ENCODE results near the gene SCTR.
A peak's percentile ranks its signal among the peaks of the same experiment; 100 is the strongest.

Gene SCTR

DNA sequence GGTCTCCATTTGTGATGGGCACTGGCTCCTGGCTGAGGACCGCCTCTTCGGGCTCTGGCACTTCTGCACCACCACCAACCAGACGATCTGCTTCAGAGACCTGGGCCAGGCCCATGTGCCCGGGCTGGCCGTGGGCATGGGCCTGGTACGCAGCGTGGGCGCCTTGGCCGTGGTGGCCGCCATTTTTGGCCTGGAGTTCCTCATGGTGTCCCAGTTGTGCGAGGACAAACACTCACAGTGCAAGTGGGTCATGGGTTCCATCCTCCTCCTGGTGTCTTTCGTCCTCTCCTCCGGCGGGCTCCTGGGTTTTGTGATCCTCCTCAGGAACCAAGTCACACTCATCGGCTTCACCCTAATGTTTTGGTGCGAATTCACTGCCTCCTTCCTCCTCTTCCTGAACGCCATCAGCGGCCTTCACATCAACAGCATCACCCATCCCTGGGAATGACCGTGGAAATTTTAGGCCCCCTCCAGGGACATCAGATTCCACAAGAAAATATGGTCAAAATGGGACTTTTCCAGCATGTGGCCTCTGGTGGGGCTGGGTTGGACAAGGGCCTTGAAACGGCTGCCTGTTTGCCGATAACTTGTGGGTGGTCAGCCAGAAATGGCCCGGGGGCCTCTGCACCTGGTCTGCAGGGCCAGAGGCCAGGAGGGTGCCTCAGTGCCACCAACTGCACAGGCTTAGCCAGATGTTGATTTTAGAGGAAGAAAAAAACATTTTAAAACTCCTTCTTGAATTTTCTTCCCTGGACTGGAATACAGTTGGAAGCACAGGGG lies 87.1 kb downstream of the SCTR start:
- Mint-ChIP-seq H3K4me1 (peaks cover 4% of the 10 kb centered on the region), H3K27me3 (peaks cover 13% of the 10 kb centered on the region), H3K36me3 (no peaks in the 10 kb centered on the region), H3K27ac (no peak overlapping the region), H3K9me3 (no peaks in the 10 kb centered on the region), H3K4me3 (no peak overlapping the region)

DNA sequence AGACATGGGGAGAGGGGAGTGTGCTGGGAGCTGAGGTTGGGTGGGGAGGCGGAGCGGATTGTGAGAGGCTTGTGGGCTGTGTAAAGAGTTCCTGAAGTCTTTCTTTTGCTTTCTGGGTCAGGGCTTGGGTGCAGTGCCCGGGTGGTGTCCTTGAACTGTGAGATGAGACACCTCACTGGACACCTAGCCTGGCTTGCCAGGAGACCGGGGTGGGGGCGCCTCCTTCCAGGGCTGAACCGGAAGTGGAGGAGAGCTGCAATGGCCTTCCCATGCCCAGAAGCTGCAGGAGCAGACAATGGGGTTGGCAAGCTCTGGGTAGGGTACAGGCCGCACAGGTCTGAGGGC lies 88.4 kb downstream of the SCTR start:
- peaks cover 19% of the 10 kb centered on the region for H3K27me3 Mint-ChIP-seq
- no peaks in the 10 kb centered on the region for H3K9me3 Mint-ChIP-seq
- peaks cover 7% of the 10 kb centered on the region for H3K4me1 Mint-ChIP-seq

DNA sequence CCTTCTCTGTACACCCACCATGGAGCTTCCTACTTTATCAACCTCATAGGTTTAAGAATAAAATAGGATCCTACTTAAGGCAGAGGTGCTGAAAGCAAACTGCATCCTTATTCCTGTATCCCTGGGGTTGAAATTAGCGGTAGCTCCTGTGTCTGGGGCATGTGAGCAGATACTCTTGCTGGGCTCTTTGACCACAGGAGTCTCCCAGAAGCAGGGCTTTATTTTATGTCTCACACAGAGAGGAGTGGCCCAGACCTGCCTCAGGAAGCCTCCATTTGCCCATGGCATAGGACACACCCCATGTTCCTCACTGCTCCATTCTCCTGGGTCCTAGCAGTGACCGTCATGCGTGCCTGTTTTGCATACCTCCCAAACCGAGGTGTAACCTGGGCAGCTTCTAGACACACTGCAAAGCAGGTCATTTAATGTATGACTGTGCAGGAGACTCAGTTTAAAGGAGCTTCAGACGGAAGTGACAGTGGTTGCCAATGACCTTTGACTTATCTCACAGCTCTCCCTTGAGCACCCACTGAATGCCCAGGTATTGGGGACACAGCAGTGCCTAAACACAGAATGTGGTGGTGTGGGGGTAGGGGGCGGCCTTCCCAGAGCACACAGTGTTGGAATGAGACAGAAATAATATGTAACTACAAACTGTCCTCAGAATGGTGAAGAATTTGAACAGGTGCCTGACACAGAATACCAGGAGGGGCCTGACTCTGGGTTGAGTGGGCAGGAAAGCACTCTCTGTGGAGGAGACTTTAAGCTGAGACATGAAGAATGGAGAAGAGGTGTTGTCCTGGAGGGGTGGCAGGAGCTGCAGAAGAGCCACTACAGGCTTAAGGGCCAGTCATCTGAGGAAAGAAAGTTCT lies 89.0 kb downstream of the SCTR start:
- Mint-ChIP-seq H3K27ac (no peak overlapping the region), H3K4me3 (no peak overlapping the region), H3K9me3 (no peaks in the 10 kb centered on the region), H3K4me1 (peaks cover 7% of the 10 kb centered on the region), H3K27me3 (peaks cover 24% of the 10 kb centered on the region), H3K36me3 (no peaks in the 10 kb centered on the region)

More for the DNA sequence above, 88.4 kb downstream of the SCTR start:
- H3K4me3 Mint-ChIP-seq = no peak overlapping the region
- no peaks in the 10 kb centered on the region for H3K36me3 Mint-ChIP-seq
- no peak overlapping the region for H3K27ac Mint-ChIP-seq

DNA sequence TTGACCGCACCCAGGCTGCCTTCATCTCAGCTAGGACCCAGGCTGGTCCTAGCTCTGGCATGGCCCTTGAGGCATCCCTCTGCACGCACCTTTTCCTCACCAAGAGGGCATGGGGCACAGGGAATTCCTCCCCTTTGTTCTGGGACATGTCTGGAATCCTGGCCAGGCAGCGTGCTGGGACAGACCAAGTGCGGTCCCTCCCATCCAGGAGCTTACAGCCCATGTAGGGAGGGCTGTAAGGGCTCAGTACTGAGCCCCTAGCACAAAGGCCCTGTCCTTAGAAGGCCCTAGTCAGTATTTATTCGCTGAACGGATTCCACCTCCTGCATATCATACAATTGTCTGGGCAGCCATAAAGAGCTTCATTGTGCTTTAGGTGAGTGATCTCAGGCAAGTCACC lies 89.6 kb downstream of the SCTR start:
- H3K27ac Mint-ChIP-seq = no peak overlapping the region
- H3K4me1 Mint-ChIP-seq = peaks cover 7% of the 10 kb centered on the region
- no peaks in the 10 kb centered on the region for H3K36me3 Mint-ChIP-seq
- H3K27me3 Mint-ChIP-seq = peaks cover 26% of the 10 kb centered on the region
- no peaks in the 10 kb centered on the region for H3K9me3 Mint-ChIP-seq
- no peak overlapping the region for H3K4me3 Mint-ChIP-seq

DNA sequence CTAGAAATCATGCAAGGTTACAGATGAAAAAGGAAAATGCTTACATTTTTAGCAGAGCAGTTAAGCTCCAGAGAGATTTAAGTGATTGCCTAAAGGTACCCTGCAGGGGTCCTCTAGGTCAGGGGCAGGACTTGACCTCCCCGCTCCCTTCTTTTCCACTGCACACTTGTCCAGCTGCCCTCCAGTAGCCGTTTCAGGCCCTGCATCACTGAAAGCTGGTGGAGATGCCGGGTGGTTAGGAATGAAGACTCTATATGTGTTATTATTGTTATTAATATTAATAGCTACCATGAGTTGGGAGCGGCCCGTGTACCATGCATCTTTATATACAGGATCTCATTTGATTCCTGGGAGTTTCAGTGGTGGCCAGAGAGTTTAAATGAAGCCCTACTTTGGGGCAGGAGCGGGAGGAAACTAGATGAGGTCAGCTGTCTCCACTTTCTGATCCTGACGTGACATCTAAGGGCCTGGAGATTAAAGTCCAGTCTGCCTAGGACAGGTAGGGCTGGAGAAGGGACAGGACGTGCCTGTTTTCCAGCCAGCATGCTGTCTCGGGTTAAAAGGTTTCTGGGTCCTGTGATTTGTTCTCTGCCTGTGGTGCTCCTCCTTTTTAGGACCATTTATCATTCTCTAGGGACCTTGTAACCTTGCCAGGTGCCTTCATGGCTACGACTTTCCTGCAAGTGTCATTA lies 90.5 kb downstream of the SCTR start:
- Mint-ChIP-seq H3K27me3 (peaks cover 33% of the 10 kb centered on the region), H3K4me3 (no peak overlapping the region), H3K36me3 (no peaks in the 10 kb centered on the region), H3K27ac (no peak overlapping the region), H3K4me1 (peaks cover 7% of the 10 kb centered on the region), H3K9me3 (no peaks in the 10 kb centered on the region)

DNA sequence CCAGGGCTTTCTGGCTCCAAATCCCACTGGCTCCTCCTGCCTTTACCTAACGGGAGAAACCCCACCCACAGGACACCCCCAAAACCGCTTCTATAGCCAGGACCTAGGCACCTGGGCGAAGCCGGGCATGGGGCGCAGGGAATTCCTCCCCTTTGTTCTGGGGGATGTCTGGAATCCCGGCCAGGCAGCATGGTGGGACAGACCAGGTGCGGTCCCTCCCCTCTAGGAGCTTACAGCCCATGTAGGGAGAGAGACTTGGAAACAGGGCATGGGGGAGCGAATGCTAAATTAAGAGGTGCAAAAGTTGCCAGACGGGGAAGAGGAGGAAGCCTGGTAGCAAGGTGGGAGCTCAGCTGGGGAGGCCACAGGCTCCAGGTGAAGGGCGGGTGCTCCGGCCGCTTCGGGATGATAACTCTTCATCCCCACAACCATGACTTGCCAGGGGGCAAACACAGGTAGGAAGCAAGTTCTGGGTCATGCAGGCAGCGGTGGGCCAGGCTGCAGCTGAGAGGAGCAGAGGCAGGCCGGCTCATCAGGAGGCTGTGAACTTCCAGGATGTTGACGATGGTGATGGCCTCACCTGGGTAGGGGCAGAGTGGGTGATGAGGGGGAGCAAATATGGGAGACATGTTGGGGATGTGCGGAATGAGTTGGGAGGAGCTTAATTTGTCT lies 91.3 kb downstream of the SCTR start:
- H3K4me3 Mint-ChIP-seq = no peak overlapping the region

DNA sequence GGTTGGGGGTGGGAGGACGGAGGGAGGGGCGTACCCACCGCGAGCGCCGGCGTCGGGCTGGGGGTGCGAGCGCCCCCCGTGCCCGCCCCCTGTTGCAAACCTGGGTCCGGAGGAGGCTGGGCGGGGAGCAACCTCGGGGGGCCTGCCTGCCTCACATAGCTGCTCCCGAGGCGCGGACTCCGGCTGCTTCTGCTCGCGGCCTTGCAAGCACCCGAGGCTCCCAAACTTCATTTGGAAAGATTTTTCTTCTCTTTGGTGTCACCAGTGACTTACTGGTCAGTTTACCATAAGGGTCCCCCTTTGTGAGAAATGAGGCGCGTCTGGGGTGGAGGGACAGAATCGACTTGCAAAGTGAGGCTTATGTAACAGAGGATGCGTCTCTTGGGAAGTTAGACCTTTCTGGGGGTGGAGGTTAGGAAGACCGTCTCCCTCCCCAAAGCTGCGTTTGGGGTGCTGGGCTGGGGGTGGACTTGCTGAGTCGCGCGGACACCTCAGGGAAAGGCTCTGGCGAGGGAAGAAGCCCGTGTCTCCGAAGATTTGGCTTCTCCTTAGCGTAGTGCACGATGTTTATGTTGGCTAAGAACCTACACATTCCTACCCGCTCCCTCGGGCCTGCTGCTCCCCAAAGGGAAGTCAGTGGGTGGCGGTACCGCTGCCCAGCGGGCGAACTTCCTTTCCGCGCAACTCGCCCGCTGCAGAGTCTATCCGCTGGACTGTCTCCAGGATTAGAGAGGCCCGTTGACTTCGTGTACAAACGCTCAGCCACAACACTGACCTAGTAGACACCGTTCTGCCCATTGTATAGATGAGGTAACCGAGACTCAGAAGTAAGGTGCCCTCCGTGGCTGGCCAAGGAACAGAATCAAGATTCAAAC lies 92.1 kb downstream of the SCTR start:
- Mint-ChIP-seq H3K4me3 (peak overlapping the region; percentile 78), H3K27me3 (peaks cover 45% of the 10 kb centered on the region), H3K36me3 (no peaks in the 10 kb centered on the region), H3K27ac (no peak overlapping the region), H3K9me3 (no peaks in the 10 kb centered on the region), H3K4me1 (peaks cover 7% of the 10 kb centered on the region)

More for the DNA sequence above, 91.3 kb downstream of the SCTR start:
- peaks cover 7% of the 10 kb centered on the region for H3K4me1 Mint-ChIP-seq
- H3K27me3 Mint-ChIP-seq = peaks cover 40% of the 10 kb centered on the region
- no peaks in the 10 kb centered on the region for H3K9me3 Mint-ChIP-seq
- H3K27ac Mint-ChIP-seq = peak overlapping the region; percentile 62
- no peaks in the 10 kb centered on the region for H3K36me3 Mint-ChIP-seq

DNA sequence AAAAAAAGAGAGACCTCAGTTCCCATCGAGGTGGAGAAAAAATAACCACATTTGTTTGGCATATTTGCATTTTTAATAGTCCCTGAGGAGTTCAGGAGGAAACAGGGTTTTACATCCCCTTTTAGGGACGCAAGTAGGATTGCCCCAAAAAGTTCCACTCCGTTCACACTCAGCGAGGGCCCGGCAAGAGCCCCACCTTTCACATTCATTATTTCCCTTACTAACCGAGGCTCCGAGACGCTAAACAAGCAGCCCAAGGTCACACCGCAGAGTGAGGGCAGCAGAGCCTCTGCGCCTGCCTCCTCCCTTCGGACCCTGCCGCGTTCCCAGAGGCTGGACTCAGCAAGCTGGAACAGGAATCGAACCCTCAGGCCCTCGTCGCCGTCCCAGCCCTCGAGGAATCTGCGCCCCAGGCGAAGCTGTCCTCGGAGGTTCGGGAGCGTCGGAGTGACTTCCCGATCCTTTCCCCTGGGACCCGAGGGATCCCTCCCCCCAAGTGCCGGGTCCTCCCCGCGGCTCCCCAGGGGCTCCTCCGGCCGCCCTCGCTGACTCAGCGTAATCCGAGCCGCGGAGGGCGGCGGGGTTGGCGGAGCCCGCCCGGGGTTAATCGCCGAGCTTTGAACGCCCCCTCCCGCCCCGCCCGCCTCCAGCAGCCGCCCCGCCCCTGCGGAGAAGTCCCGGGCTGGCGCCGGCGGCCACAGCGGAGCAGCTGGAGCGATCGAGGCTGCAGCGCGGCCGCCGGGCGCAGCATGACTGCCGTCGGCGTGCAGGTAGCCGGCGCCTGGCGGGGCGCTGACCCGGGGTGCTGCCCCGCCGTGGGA lies 92.9 kb downstream of the SCTR start, which contains the start of gene TMEM37:
TSS of gene TMEM37 (plus strand) at position 700 of the 821 bp plus-strand sequence. CDS start at position 750, 50 bp downstream.
- Mint-ChIP-seq H3K27me3 (peaks cover 52% of the 10 kb centered on the region), H3K4me3 (peak within 1 kb of the TSS; percentile 78), H3K9me3 (no peaks in the 10 kb centered on the region), H3K27ac (no peak within 1 kb of the TSS), H3K36me3 (no peaks in the 10 kb centered on the region), H3K4me1 (peaks cover 7% of the 10 kb centered on the region)

DNA sequence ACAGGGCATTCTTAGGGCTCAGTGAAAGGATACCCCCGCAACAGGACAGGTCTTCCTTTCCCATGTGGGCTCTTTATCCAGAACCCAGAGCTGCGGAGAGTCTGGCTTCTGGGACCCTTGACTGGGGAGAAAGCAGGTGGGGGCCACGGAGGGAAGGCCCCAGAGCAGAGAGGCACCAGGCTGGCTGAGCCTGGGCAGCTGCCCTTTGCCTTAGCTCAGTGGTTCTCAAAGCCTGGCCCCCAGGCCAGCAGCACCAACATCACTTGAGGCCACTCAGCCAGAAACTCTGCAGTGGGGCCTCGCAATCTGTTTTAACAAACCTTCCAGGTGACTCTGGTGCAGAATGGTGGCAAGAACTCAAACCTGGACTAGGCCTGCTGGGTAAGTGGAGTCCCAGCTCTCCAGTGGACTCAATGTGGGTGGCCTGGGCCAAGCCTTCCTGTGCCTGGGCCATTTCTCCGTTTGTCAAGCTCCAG lies 94.2 kb downstream of the SCTR start:
- Mint-ChIP-seq H3K4me1 (peaks cover 7% of the 10 kb centered on the region), H3K27ac (no peak overlapping the region), H3K4me3 (no peak overlapping the region), H3K9me3 (no peaks in the 10 kb centered on the region), H3K36me3 (no peaks in the 10 kb centered on the region), H3K27me3 (peaks cover 55% of the 10 kb centered on the region)

DNA sequence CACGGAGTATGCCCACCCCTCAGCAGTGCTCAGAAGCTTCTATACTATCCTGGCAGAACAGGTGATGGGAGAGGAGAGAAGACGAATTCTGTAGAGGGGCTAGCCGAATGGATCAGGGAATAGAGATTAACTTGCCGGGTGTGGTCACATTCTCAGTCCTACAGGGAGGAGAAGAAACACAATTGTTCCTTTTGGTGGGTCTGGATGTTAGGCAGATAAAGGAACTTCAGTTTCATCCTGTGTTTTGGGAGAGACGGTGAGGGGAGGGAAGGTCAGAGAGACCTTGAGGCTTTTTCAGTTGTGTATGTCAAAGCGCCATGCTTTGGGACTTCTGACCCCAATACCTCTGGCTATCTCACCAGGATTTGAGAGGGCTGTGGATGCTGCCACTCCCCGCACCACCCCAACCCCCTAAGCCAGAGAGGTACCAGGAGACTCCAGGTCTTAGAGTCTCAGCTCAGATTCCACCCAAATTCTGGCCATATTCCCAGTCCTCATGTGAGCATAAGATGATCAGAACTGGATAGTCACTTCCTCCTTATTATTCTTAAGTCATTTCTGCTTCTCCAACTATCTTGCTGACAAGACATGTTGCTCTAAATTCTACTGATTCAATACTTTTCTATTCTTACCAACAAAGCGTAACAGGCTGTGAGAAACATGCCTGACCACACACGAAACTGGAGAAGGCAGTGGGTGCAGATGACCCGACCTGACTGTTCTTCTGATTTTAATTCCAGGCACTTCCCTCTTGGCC lies 94.9 kb downstream of the SCTR start:
- Mint-ChIP-seq H3K36me3 (no peaks in the 10 kb centered on the region), H3K27ac (no peak overlapping the region), H3K27me3 (peaks cover 55% of the 10 kb centered on the region), H3K4me3 (no peak overlapping the region), H3K9me3 (no peaks in the 10 kb centered on the region), H3K4me1 (peaks cover 7% of the 10 kb centered on the region)

DNA sequence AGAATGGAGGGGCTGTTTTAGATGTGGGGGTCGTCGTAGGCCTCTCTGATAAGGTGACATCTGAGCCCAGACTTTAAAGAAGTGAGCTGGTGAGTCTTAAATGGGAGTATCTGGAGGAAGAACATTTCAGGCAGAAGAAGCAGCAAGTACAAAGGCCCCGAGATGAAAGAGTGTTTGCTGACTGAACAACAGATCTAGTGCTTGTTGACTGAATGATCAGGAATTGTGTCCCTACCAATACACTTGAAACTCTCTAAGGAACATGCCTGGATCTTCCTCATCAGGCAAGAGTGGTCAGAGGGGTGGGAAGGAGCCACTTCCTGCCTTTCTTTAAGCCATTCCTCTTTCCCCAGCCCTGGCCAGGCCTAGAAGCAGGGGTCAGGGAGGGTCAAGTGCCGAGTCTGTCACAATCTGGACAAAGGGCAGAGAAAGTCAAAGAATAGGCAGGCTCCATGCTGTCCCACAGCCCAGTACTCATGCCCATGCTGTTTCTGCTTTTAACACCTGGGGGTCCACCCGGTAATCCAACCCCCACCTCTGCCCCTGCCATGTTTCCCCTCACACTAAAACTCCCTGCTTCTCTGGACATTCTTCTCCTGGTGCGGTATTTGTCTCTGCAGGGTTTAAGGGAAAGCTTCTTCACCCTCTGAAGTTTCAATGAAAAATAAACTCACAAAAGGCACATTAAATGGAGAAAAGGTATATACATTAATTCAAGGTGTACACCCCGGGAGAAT lies 95.6 kb downstream of the SCTR start:
- H3K27me3 Mint-ChIP-seq = peaks cover 55% of the 10 kb centered on the region
- H3K36me3 Mint-ChIP-seq = no peaks in the 10 kb centered on the region
- H3K9me3 Mint-ChIP-seq = no peaks in the 10 kb centered on the region
- peaks cover 7% of the 10 kb centered on the region for H3K4me1 Mint-ChIP-seq
- H3K4me3 Mint-ChIP-seq = no peak overlapping the region
- H3K27ac Mint-ChIP-seq = no peak overlapping the region

DNA sequence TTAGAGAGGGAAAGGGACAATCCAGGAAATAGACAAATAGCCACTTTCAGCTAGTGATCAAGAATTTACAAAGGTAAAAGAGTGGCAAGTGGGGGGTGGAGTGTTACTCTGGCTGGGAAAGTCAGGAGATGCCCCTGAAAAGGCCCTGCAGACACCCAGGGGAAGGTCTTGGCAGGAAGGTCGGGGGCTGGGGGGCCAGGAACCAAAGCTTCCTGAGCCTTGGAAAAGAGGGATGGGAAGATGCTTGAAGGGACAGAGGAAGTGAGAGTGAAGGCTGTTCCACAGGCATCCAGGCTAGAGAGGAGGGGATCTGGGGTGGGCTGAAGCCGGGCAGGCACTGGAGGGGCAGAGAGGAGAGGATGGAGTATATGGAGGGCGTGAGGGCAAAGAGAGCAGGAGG lies 96.5 kb downstream of the SCTR start:
- no peak overlapping the region for H3K27ac Mint-ChIP-seq
- no peak overlapping the region for H3K4me3 Mint-ChIP-seq
- peaks cover 7% of the 10 kb centered on the region for H3K4me1 Mint-ChIP-seq
- H3K27me3 Mint-ChIP-seq = peaks cover 48% of the 10 kb centered on the region
- H3K9me3 Mint-ChIP-seq = no peaks in the 10 kb centered on the region
- no peaks in the 10 kb centered on the region for H3K36me3 Mint-ChIP-seq
